GM19043 (cell line): ENCODE data around the gene PRR36.
A peak's percentile ranks its signal among the peaks of the same experiment; 100 is the strongest.

ENCODE experiments used
- ATAC-seq: cut with Tn5 transposase; IDR thresholded peaks from one replicate; pipeline ENCODE4 v1.9.1; 2021; ENCODE audit warnings: low read depth; ENCODE audit not compliant: unreplicated experiment

Gene PRR36

DNA sequence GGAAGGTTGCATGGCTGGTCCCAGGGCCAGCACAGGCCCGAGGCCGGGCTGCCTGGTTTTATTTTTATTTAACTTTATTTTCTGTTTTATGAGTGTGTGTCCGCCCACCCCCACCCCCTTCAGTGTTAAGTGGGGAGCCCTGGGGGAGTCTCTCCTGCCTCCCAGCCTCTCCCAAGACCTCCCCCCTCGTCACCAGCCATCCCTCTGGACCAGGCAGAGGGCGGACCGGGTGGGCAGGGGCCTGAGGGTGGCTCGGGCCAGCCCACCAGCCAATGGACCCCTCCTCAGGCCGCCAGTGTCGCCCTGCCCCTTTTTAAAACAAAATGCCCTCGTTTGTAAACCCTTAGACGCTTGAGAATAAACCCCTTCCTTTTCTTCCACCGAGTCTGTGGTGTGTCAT is 39.9 kb upstream of the PRR36 start:
- no peak for ATAC-seq

DNA sequence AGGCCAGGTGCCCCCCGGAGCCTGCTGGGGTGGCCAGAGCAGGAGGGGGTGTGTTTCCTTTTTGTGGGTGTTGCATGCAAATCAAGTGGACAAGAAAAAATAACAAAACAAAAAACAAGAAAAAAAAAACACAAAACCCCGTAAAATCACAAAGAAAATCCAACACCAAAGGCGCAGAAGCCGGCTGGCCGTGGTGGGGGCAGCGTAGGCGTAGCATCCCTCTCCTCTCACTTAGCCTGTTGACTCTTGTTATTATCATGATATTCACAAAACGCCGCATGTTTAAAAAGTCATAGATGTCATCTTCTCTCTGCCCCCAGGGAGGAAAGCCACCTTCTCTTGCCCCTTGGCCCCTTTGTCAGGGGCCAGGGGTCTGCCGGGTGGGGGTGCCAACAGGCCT is 39.5 kb upstream of the PRR36 start:
- ATAC-seq: no peak

DNA sequence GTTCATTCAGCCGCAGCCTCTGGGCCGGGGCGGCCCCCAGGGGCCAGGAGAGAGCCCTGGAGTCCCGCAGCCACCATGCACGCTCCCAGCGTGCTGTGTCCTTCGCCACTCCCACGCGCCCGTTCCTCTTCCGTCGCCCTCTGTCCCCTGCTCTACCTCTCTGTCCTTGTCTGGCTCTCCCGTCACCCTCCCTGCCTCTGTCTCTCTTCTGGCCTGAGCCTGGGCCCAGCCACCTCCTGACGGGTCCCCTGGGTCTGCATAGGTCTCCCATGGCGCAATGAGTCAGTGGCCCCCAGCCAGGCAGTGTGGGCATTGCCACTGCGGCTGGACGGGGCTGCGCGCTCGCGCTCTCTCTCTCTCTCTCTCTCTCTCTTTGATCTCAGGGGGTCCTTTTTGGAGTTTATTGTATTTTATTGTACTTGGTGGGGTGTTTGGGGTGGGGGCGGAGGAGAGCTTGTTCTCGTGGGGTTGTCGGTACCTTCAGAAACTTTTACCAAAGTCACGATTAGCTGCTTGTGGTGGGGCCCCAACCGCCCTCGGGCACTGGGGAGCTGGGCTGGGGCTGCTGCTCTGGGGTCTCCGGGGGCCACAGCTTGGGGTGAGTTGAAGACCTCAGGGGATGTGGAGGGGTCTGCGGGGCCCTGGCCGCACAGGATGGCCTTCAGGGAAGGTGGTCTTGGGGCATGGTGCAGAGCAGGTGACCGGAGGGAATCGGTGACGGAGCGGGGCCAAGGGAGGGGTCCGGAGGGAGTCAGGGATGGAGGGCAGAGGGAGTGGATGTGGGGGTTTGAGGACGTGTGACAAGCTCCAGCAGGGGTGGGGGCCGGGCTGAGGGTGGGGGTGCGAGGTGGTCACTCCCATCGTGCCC is 38.7 kb upstream of the PRR36 start:
- ATAC-seq: no peak

DNA sequence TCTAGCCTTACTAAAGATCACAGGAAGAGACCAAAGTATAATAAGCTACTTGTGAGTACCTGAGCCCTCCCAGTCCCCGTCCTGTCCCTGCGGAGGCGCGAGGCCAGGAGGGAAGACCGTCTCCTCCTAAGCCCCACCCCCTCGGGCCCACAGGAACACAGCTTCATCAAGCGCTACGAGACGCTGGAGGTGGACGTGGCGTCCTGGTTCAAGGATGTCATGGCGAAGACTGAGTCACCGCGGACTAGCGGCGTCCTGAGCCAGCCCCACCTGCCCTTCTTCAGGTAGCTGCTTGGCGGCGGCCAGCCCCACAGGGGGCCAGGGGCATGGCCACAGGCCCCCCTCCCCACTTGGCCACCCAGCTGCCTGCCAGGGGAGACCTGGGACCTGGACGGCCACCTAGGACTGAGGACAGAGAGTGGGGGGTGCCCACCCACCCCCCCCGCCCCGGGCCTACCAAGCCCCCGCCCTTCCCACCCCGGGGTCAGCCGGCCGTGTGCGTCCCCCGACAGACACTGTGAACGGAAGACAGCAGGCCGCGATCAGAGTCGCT is 38.0 kb upstream of the PRR36 start:
- no peak for ATAC-seq

DNA sequence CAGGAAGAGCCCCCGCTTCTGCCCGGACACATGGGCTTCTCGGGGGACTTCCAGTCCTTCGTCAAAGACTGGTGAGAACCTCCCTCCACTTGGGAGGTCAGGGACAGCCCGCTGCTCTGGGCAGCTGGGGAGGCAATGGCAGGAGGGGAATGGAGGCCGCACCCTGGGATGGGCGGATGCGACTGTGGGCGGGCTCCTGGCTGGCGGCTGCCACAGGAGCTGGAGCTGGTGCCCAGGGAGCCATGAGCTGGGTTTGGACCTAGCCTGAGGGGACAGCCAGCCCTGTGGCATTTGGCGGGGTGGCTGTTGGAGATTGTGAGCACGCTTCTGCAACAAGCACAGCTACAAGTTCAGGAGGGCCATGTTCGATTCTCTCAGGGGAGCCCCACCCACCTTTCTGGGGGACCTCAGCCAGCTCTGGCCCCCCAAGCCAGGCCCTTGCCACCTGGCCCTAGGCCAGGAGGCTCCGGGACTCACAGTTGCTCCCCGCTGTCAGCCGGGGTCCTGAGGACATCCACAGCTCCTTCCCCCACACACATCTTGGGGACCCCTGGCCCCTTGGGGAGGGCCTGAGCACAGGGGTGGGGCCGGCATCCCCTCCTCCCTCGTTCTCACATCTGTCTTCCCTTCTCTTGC is 37.4 kb upstream of the PRR36 start:
- ATAC-seq: no peak

DNA sequence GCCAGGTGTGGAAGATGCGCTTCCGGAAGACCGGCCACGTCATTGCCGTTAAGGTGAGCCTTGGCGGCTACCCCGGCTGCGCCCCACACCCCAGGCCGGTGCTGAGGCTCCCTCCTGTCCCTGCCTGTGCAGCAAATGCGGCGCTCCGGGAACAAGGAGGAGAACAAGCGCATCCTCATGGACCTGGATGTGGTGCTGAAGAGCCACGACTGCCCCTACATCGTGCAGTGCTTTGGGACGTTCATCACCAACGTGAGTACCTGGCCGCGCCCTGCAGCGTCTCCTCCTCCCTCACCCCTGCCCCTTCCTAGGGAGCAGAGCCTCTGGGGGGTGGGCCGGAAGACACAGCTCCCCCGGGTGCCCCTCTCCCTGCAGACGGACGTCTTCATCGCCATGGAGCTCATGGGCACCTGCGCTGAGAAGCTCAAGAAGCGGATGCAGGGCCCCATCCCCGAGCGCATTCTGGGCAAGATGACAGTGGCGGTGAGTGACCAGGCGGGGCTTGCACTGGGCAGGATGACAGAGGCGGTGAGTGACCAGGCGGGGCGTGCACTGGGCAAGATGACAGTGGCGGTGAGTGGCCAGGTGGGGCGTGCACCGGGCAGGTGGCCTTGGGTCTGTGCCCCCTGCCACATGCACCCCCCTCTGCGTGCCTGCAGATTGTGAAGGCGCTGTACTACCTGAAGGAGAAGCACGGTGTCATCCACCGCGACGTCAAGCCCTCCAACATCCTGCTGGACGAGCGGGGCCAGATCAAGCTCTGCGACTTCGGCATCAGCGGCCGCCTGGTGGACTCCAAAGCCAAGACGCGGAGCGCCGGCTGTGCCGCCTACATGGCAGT is 36.4 kb upstream of the PRR36 start:
- ATAC-seq: no peak

DNA sequence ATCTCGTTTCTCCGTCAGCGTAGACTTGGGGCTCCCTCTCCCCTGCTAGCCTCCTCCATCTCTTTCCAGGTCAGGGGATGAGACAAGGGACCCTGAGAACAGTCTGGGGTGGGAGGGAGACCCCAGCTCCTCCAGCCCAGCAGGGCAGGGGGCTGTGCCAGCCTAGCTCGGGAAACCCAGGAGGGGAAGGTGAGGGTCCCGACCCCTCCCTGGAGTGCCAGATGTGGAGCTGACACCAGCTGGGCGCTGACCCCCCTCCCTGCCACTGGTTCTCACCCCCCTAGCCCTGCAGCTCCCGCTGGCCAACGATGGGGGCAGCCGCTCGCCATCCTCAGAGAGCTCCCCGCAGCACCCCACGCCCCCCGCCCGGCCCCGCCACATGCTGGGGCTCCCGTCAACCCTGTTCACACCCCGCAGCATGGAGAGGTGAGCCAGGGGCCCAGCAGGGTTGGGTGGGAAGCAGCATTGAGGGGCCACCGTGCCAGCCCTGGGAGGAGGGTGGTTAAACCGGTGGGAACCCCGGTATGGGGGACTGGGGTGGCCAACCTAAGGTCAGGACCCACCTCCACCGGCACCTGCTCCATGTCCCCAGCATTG is 35.4 kb upstream of the PRR36 start:
- ATAC-seq: no peak

DNA sequence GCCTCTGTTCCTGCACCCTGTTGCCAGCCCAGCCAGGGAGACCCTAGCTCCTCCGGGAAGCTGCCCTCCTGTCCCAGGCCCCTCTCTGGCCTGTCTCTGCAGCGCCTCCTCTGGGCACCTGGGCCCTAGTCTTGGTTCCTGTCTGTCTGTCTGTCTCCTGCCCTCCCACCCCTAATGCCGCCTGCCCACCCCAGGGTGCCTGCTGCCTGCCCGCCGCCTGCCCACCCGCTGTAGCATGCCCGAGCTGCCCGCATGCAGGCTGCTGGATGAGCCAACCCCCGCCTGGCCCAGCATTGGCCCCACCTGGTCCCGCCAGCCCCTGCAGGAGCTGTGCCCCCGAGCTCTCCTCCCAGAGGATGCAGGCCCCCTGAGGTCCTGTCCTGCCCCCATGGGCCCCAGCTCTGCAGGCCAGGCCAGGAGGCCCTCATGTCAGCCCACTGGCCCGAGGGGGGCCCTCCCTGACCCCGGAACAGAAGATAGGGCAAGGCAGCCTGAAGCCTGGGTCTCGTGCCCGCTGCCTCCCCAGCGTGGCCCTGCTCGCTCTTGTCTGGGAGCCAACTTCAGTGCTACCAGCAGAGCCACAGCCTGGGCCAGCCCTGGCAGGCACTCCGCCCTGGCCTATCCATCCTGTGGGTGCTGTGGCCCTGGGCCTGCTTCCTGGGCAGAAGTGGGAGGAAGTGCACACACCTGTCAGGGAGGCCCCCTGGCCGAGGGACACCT is 34.7 kb upstream of the PRR36 start:
- ATAC-seq: no peak

DNA sequence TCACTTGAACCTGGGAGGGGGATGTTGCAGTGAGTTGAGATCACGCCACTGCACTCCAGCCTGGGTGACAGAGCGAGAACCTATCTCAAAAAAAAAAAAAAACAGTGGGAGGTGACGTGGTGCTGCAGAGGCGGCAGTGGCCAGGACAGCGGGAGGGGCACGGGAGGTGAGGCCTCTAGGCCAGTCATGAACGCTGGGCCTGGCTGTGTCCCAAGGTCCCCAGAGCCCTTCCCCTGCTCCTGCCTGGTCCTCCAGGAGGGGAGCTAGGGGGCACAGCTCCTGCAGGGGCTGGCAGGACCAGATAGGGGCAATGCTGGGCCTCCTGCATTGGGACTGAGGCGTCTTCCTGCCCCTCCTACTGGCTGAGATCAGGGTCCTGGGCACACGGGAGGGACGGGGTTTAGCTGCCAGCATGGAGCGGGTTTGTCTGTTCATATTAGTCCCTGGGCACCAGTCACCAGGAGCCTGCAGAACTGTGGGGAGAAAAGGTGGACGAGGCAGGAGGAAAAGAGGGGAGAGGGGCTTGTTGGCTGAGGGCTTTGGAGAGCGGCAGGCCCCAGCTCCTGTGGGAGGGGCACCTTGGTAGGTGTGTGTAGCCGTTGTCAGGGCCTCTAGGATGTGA is 34.0 kb upstream of the PRR36 start:
- no peak for ATAC-seq

DNA sequence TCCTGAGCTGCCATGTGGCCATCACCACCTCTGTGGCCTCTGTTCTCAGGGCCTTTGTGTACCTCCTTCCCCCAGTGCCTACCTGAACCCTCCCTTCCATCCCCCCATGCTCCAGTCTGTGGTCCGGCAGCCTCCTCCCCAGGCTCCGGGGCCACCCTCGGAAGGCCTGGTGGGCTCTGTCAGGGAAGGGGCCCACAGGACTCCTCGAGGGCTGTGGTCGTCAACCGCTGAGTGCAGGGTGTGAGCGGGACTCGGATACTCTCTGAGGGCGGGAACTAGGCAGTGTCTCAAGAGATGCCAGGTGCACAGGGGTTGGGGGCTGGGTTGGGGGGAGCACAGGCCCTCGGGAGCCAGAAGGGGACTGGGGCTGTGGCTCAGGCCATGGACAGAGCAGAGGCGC is 33.4 kb upstream of the PRR36 start:
- ATAC-seq: no peak

DNA sequence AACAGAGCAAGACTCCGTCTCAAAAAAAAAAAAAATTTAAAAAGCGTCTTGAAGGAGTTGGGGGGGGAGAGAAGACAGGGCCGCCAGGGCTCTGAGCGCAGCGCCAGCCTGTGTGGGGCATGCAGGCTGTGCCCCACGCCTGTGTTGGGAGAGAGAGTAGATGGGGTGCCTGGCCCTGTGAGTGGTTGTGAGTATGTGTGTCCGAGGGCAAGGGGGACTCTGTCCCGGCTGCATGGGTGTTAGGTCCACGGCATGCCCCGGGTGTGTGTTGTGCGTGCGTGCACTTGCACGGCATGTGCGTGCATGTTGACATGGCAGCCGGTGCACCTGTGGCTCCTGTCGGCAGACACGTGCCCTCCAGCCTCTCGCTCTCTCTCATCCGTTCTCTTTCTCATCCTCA is 32.9 kb upstream of the PRR36 start:
- ATAC-seq: no peak

DNA sequence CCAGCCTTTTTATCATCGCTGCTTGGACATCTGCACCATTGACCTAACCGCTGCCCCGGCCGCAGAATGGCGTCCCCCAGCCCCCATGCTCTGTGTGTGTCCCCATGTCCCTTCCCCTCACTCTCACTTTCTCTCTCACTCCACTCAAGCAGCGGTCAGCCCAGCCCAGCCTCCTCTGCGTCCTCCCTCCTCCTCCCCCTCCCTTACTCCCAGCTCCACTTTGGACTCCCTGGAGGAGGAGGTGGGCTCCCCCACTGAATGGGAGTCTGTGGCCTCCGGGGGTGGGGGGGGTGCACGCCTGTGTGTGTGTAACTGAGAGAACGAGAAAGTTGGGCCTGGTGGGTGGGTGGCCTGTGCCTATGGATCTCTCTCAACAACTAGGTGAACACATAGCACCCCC is 31.7 kb upstream of the PRR36 start:
- no peak for ATAC-seq

DNA sequence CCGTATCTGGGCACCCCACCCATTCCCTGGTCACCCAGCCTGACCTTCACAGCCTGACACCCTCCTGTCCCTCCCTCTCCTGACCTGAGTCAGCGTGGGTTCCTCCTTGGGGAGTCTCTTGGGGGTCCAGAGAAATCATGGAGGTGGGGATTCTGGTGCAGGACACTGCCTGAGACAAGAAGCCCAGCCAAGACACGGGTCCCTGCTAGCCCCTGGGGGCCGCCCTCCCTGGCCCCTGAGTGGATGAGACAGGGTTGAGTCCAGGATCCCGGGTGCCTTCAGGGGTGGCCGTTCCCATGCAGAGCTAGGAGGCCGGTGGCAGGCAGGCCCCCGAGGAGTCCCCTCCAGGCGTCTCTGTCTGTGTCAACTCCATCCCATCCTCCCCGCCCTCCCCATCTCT is 31.1 kb upstream of the PRR36 start:
- ATAC-seq: no peak

DNA sequence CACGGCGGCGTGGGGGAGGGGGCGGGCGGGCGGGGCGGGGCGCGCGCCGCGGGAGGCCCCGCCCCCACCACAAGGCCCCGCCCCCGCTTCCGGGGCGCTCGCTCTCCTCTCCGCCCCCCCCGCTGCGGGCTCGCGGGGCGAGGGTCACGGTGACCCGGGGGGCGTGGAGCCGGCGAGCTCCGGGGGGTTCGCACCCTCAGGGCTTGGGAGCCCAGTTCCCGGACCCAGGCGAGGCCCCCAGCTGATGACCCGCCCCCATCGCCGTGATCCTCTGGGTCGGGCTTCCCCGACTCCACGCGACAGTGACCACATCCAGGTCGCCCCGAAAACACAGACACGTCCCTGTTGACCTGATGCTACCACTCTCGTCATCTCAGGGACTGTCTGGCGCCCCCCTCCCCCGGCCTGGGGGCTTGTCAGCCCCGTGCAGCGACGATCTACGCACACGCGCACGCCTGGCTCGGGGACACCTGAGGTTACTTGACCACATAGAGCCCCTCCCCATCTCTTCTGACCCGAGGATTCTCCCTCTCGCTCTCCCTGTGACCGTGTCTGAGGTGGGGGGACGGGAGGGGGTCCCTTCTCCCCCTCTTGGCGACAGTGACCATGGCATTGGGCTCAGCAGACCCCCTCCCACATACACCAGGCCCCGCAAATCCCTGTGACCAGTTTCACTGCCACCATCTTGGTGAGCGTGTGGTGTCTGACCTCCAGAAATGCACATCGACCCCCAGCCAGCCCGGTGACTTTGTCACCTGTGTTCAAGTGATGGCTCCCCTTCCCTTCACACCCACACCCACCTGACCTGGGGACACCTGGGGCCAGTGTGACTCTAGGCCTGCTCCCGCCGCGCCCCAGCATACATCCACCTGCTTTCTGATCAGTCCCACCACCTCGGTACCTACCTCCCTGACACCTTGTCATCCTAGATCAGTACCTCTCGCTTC is 30.2 kb upstream of the PRR36 start:
- peak; percentile 23 for ATAC-seq

DNA sequence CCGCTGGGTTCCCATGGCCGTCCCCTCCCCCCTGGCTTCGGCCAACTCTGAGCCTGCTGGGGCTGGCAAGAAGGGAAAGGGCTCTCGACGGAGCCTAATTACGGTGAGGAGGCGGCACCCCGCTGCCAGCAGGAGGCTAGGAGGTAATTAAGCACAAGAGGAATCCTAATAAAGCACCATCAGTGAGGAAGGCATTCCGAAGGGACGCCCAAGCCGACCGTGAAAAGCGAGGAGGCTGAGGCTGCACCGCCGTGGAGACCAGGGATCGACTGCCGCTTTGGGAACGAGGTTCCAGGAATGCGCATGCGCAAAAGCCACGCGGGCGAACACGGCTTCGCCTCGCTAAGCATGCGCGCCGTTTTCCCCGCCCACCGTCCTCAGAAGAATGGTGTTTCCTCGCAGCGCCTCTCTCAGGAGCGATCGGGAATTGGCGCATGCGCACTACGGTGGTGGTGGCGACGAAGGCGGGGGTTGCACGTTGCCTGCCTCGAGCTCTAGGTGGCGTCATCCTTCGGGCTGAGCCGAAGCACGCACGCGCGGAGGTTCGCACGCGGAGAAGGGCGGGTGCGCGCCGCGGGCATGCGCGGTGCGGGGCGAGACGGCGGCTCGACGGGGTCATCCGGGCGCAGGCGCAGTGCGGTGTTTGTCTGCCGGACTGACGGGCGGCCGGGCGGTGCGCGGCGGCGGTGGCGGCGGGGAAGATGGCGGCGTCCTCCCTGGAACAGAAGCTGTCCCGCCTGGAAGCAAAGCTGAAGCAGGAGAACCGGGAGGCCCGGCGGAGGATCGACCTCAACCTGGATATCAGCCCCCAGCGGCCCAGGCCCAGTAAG is 29.3 kb upstream of the PRR36 start, which contains the start of gene MAP2K7:
Gene MAP2K7 (plus strand): TSS at position 634 of the 830 bp plus-strand sequence. CDS start 68 bp downstream, at position 702.
- ATAC-seq: peak; percentile 77

DNA sequence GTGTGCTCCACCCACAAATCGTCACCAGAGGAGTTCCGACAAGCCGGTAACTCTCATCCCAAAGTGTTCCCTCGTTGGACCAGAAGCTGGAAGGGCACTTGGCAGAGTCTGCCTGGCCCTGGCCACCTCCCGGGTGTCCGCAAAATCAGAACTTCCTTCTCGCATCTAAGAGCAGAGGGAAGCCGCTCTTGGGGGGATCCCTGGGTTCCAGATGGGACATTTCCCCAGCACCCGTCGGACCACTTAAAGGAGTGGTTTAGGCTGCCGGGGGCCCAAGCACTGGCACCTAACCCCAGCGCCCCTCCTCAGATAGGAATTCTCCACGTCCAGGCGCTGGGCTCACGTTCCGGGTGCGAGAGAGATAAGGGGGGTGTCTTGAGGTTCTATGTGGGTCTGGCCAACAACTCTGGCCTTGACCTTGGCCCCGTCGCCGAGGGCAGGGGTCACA is 28.6 kb upstream of the PRR36 start:
- ATAC-seq: no peak

DNA sequence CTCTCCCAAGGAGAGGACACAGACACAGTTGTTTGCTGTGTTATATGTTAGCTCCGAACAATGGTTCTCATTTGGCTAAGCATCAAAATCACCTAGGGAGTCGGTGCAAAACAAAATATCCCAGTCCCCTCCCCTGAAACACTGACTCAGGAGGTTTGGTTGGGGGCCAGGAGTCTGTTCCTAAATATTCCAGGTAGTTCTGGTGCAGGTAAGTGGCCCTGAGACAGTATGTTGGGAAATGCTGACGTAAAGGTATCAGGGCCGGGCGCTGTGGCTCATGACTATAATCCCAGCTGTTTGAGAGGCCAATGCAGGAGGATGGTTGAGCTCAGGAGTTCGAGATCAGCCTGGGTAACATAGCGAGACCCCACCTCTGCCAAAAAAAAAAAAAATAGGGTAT is 27.1 kb upstream of the PRR36 start:
- ATAC-seq: no peak
